Osteoblast (primary cell): Measurements from ENCODE around the gene CHD6. TPM values are rescaled to one million over a fixed set of nuclear protein-coding genes. Genes with fewer than 3 reads are reported as not detected.
A peak's percentile ranks its signal among the peaks of the same experiment; 100 is the strongest.

ENCODE experiments used
- DNase-seq: peaks from one replicate; pipeline ENCODE4 v3.0.0; 2011; ENCODE audit warnings: low spot score, mixed read lengths; ENCODE audit not compliant: insufficient read length; ENCODE audit errors: missing footprints
- H2AFZ ChIP-seq: 2 replicates; pipeline ENCODE4 v1.6.0; 2011; ENCODE audit warnings: mild to moderate bottlenecking, low read length
- H3K27ac ChIP-seq: 2 replicates; pipeline ENCODE4 v1.5.1; 2011; ENCODE audit warnings: mild to moderate bottlenecking, low read depth, low read length, moderate library complexity
- H3K27me3 ChIP-seq: 2 replicates; pipeline ENCODE4 v1.6.0; 2012; ENCODE audit warnings: mild to moderate bottlenecking, control low read depth, inconsistent platforms, low read length, moderate library complexity; ENCODE audit not compliant: insufficient read depth
- H3K36me3 ChIP-seq: 2 replicates; pipeline ENCODE4 v1.5.1; 2011; ENCODE audit warnings: mild to moderate bottlenecking, low read length, control low read depth, moderate library complexity; ENCODE audit not compliant: insufficient read depth
- H3K4me1 ChIP-seq: 2 replicates; pipeline ENCODE4 v1.5.1; 2011; ENCODE audit warnings: mild to moderate bottlenecking, low read length, control low read depth, moderate library complexity; ENCODE audit not compliant: insufficient read depth
- H3K4me2 ChIP-seq: 2 replicates; pipeline ENCODE4 v1.6.0; 2011; ENCODE audit warnings: mild to moderate bottlenecking, low read length; ENCODE audit not compliant: insufficient read depth
- H3K4me3 ChIP-seq: fragments of 200-600 bp; sonication (generic); 3 replicates; pipeline ENCODE4 v1.5.1; 2012; ENCODE audit warnings: mild to moderate bottlenecking, low read length, inconsistent platforms; ENCODE audit not compliant: insufficient read depth
- H3K79me2 ChIP-seq: 2 replicates; pipeline ENCODE4 v1.6.0; 2012; ENCODE audit warnings: mild to moderate bottlenecking, low read length, control low read depth, inconsistent platforms; ENCODE audit not compliant: insufficient read depth
- H3K9me3 ChIP-seq: 2 replicates; pipeline ENCODE4 v1.5.1; 2011; ENCODE audit warnings: low read depth, low read length, control low read depth
- H4K20me1 ChIP-seq: 2 replicates; pipeline ENCODE4 v1.6.0; 2012; ENCODE audit warnings: mild to moderate bottlenecking, low read length, control low read depth; ENCODE audit not compliant: insufficient read depth
- total RNA-seq: library from RNA; depleted of rRNA; stranded (reverse); fragments of >200 nt; gene quantifications from 2 replicates; pipeline ENCODE4 v1.2.3, GENCODE V29; 2012
- TF ChIP-seq, protein P1 (sequence below): IDR thresholded peaks from 2 replicates; pipeline ENCODE4 v1.5.1; 2011; ENCODE audit warnings: mild to moderate bottlenecking, low read depth, low read length, moderate library complexity; ENCODE audit errors: extremely low read depth

The CHD6 gene
- total RNA-seq, 1 donor: 32.2 TPM

DNA sequence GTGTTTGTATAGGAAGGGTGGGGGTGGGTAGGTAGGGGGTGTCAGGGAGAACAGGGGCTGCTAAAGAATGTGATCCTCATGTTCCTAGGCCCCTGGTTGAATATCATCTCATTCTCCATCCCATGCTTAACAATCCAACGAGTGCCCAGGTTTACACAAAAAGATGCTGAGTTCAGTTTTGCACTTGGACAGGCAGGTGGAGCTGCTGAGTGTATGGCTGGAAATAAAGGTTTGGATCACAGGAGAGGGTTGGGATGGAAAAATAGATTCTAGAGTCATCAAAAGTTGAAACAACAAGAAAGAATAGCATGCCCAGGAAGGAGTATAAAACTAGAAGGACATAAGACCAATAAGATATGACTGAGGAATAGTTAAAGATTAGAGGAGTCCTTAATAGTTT is 14.2 kb downstream of the CHD6 start:
- TF ChIP-seq, protein P1, sequence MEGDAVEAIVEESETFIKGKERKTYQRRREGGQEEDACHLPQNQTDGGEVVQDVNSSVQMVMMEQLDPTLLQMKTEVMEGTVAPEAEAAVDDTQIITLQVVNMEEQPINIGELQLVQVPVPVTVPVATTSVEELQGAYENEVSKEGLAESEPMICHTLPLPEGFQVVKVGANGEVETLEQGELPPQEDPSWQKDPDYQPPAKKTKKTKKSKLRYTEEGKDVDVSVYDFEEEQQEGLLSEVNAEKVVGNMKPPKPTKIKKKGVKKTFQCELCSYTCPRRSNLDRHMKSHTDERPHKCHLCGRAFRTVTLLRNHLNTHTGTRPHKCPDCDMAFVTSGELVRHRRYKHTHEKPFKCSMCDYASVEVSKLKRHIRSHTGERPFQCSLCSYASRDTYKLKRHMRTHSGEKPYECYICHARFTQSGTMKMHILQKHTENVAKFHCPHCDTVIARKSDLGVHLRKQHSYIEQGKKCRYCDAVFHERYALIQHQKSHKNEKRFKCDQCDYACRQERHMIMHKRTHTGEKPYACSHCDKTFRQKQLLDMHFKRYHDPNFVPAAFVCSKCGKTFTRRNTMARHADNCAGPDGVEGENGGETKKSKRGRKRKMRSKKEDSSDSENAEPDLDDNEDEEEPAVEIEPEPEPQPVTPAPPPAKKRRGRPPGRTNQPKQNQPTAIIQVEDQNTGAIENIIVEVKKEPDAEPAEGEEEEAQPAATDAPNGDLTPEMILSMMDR: peak; percentile 8
- DNase-seq: no peak
- Histone ChIP-seq H3K79me2 (peaks cover 86% of the 10 kb centered on the region), H3K4me3 (no peak overlapping the region), H3K36me3 (no peaks in the 10 kb centered on the region), H3K9me3 (peaks cover 4% of the 10 kb centered on the region), H3K27me3 (no peaks in the 10 kb centered on the region), H2AFZ (no peak overlapping the region), H4K20me1 (peaks cover 76% of the 10 kb centered on the region), H3K4me1 (no peaks in the 10 kb centered on the region), H3K4me2 (no peak overlapping the region), H3K27ac (no peak overlapping the region)

DNA sequence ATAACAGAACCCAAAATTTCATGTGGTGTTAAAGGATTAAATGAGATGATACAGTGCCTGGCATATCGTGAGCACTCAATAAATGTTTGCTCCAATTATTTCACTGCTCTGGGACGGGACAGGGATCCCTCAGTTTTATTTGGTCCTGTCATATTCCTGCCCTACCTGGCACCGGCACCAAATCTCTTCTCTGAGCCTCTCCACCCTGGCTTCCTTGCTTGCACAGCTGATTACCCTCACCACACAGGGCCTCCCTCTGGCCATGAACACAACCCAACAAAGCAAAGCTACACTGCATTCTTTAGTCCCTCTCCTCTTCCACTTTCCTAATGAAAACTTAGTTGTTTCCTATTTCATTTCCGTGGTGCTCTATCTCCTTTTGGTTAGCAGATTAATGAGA is 16.4 kb downstream of the CHD6 start:
- Histone ChIP-seq H3K79me2 (peaks cover 86% of the 10 kb centered on the region), H4K20me1 (peaks cover 73% of the 10 kb centered on the region), H3K9me3 (peaks cover 4% of the 10 kb centered on the region), H3K4me3 (no peak overlapping the region), H3K4me2 (no peak overlapping the region), H3K4me1 (no peaks in the 10 kb centered on the region), H2AFZ (no peak overlapping the region), H3K27me3 (no peaks in the 10 kb centered on the region), H3K27ac (no peak overlapping the region), H3K36me3 (no peaks in the 10 kb centered on the region)
- no peak for DNase-seq
- TF ChIP-seq, protein P1: no peak

DNA sequence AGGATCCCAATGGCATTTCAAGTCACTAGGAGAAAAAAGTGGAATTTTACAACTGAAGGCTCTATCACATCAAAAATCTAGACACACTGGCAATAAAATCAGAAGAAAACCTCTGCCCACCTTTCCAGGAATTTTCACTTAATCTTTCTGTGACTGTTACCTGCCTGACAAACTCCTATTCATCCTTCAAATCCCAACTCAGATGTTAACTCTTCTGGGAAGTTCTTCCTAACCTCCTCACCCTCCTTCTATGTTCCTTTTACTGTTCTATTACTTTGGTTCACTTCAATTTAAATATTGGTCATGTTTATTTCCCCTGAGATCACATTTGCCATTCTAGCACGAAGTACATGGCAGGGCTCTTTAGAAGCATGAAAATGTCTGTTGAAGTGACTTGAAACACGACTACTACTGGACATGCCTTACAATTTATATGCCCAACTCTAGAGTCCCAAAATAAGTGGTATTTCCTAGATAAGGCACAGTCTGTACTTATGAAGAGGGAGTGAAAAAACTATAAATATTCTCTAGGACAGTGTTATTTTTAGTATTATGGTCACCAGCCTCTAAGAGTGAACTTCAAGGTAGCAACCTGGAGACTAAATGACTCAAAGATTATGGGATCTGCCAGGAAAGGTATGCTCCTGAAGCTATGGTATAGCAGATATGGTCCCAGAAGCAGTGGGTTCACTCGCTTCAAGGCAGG is 17.1 kb downstream of the CHD6 start:
- Histone ChIP-seq H3K27me3 (no peaks in the 10 kb centered on the region), H2AFZ (no peak overlapping the region), H3K27ac (no peak overlapping the region), H3K36me3 (no peaks in the 10 kb centered on the region), H3K4me1 (no peaks in the 10 kb centered on the region), H3K79me2 (peaks cover 90% of the 10 kb centered on the region), H4K20me1 (peaks cover 76% of the 10 kb centered on the region), H3K4me2 (no peak overlapping the region), H3K9me3 (peaks cover 4% of the 10 kb centered on the region), H3K4me3 (no peak overlapping the region)
- TF ChIP-seq, protein P1: no peak
- DNase-seq: no peak

DNA sequence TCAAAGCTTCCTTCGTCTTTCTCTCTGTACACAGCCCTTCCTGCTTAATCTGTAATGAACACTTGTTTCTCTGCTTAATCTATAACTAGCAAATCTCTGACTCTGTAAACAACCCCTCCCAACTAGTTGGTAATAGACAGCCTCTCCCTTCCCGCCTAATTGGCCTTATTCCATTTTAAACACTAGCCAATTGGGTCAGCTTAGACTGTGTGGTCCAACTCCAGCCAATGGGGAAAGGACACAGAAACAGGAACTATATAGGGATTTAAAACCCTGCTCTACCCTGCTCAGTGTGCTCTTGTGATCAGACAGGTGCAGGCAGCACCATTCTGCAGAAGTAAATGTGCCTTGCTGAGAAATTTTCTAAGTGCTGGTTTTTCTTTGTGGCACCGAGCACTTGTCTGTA is 18.5 kb downstream of the CHD6 start:
- Histone ChIP-seq H3K79me2 (peaks cover 94% of the 10 kb centered on the region), H4K20me1 (peaks cover 77% of the 10 kb centered on the region)

More for the DNA sequence above, 18.5 kb downstream of the CHD6 start:
- Histone ChIP-seq H3K4me2 (no peak overlapping the region), H3K27ac (no peak overlapping the region), H2AFZ (no peak overlapping the region), H3K4me3 (no peak overlapping the region), H3K4me1 (no peaks in the 10 kb centered on the region), H3K9me3 (peaks cover 4% of the 10 kb centered on the region), H3K36me3 (no peaks in the 10 kb centered on the region), H3K27me3 (no peaks in the 10 kb centered on the region)
- DNase-seq: no peak
- TF ChIP-seq, protein P1: no peak
